Activated CD8-positive, alpha-beta T cell treated with anti-CD3 and anti-CD28 coated beads for 36 hours (primary cell): ENCODE data around the gene ANGPT4. TPM values are rescaled to one million over a fixed set of nuclear protein-coding genes. Genes with fewer than 3 reads are reported as not detected.

ENCODE experiments used
- ATAC-seq: fragments of 200-7000 bp; cut with Tn5 transposase; one replicate; pipeline ENCODE4 v1.10.0; 2021; ENCODE audit warnings: mild to moderate bottlenecking, moderate library complexity
- CTCF ChIA-PET: fragments of 350-600 bp; sonication (Branson Sonifier 250); formaldehyde crosslinking; loops from one replicate; lab custom pipeline; 2021; ENCODE audit warnings: antibody characterized with exemption; lab: Charles Lee
- POLR2A ChIA-PET: fragments of 350-600 bp; sonication (Branson Sonifier 250); formaldehyde crosslinking; loops from one replicate; lab custom pipeline; 2021; ENCODE audit warnings: antibody characterized with exemption; lab: Charles Lee
- DNase-seq: peaks from one replicate; pipeline ENCODE4 v3.0.0-alpha.2; 2020
- H3K27ac Mint-ChIP-seq: one replicate; pipeline ENCODE4 v1.8.0; 2021; ENCODE audit warnings: mild to moderate bottlenecking, mixed read lengths
- H3K27me3 Mint-ChIP-seq: one replicate; pipeline ENCODE4 v1.8.0; 2021; ENCODE audit warnings: mixed read lengths
- H3K36me3 Mint-ChIP-seq: one replicate; pipeline ENCODE4 v1.8.0; 2021; ENCODE audit warnings: low read depth, mixed read lengths
- H3K4me1 Mint-ChIP-seq: one replicate; pipeline ENCODE4 v1.8.0; 2021; ENCODE audit warnings: low read depth, mixed read lengths
- H3K4me3 Mint-ChIP-seq: one replicate; pipeline ENCODE4 v1.8.0; 2021; ENCODE audit warnings: mild to moderate bottlenecking, moderate library complexity, mixed read lengths
- H3K9me3 Mint-ChIP-seq: one replicate; pipeline ENCODE4 v1.8.0; 2021; ENCODE audit warnings: mixed read lengths
- CTCF ChIP-seq: fragments of 200-600 bp; IDR thresholded peaks from one replicate; pipeline ENCODE4 v1.8.0; 2022; ENCODE audit warnings: antibody characterized with exemption, mild to moderate bottlenecking
- intact Hi-C: fragments of 100-400 bp; cut with micrococcal nuclease; formaldehyde crosslinking; loops from one replicate; pipeline ENCODE4 v1.10.0; 2022
- total RNA-seq, 2 experiments: library from RNA; stranded (reverse); gene quantifications; one replicate each; pipeline ENCODE4 v1.2.3, GENCODE V29; 2021

The ANGPT4 gene
- total RNA-seq: not detected

- Mint-ChIP-seq H3K36me3 (no peaks in the 10 kb centered on the region), H3K27me3 (peaks cover 2% of the 10 kb centered on the region), H3K27ac (no peak within 1 kb of the TSS), H3K9me3 (no peaks in the 10 kb centered on the region), H3K4me3 (no peak within 1 kb of the TSS), H3K4me1 (no peaks in the 10 kb centered on the region)
- ChIA-PET CTCF (interaction anchor here (0.5 kb wide), 1 partner anchor 519 kb away, joined by 3 read pairs; no protein-coding TSS in a partner anchor), POLR2A (no interaction called here)
- ATAC-seq (no peak), DNase-seq (no peak)
- intact Hi-C loops: no loop called here
- TF ChIP-seq CTCF: no peak
Observed at GRCh38 chr20:916125-916799, at the start of gene ANGPT4. Gene ANGPT4, minus strand, starts transcription at chr20:916334. Its CDS starts 120 bp downstream, at chr20:916214.

GRCh38 chr20:963795-964194, 47.7 kb upstream of the ANGPT4 start:
- Mint-ChIP-seq H3K4me1 (no peaks in the 10 kb centered on the region), H3K36me3 (no peaks in the 10 kb centered on the region), H3K9me3 (no peaks in the 10 kb centered on the region), H3K4me3 (no peak overlapping the region), H3K27me3 (peaks cover 4% of the 10 kb centered on the region), H3K27ac (no peak overlapping the region)
- ChIA-PET CTCF (no interaction called here), POLR2A (no interaction called here)
- intact Hi-C loops: no loop called here
- TF ChIP-seq CTCF: no peak
- no peak for ATAC-seq
- no peak for DNase-seq

GRCh38 chr20:962683-963082, 46.5 kb upstream of the ANGPT4 start:
- H3K36me3 Mint-ChIP-seq: no peaks in the 10 kb centered on the region
- CTCF ChIA-PET: interaction anchor here (1.0 to 8.7 kb wide), 3 partner anchors 51 to 146 kb away, joined by 3 to 266 read pairs (median 4); no protein-coding TSS in a partner anchor

GRCh38 chr20:962223-962622, 46.1 kb upstream of the ANGPT4 start:
- POLR2A ChIA-PET: no interaction called here
- ATAC-seq (no peak), DNase-seq (no peak)
- H3K27me3 Mint-ChIP-seq: peaks cover 4% of the 10 kb centered on the region
- no peak overlapping the region for H3K27ac Mint-ChIP-seq
- no peaks in the 10 kb centered on the region for H3K36me3 Mint-ChIP-seq
- no peaks in the 10 kb centered on the region for H3K4me1 Mint-ChIP-seq
- TF ChIP-seq CTCF: no peak
- CTCF ChIA-PET: interaction anchor here (1.0 to 8.7 kb wide), 3 partner anchors 51 to 146 kb away, joined by 3 to 266 read pairs (median 4); no protein-coding TSS in a partner anchor
- intact Hi-C loops: no loop called here
- H3K4me3 Mint-ChIP-seq: no peak overlapping the region
- H3K9me3 Mint-ChIP-seq: no peaks in the 10 kb centered on the region

More at GRCh38 chr20:962683-963082, 46.5 kb upstream of the ANGPT4 start:
- ATAC-seq (no peak), DNase-seq (no peak)
- intact Hi-C loops: no loop called here
- no peak overlapping the region for H3K27ac Mint-ChIP-seq
- POLR2A ChIA-PET: no interaction called here
- no peak for TF ChIP-seq CTCF
- no peak overlapping the region for H3K4me3 Mint-ChIP-seq
- no peaks in the 10 kb centered on the region for H3K4me1 Mint-ChIP-seq
- no peaks in the 10 kb centered on the region for H3K9me3 Mint-ChIP-seq
- H3K27me3 Mint-ChIP-seq: peaks cover 4% of the 10 kb centered on the region

- H3K4me1 Mint-ChIP-seq: no peaks in the 10 kb centered on the region
- no peak overlapping the region for H3K4me3 Mint-ChIP-seq
- ChIA-PET CTCF (interaction anchor here (1.0 to 8.7 kb wide), 2 partner anchors 50 to 145 kb away, joined by 3 to 266 read pairs; no protein-coding TSS in a partner anchor), POLR2A (interaction anchor here (0.7 kb wide), 1 partner anchor 211 kb away, joined by 3 read pairs; no protein-coding TSS in a partner anchor)
- DNase-seq (no peak), ATAC-seq (no peak)
- H3K36me3 Mint-ChIP-seq: no peaks in the 10 kb centered on the region
- H3K27ac Mint-ChIP-seq: no peak overlapping the region
- intact Hi-C loops: no loop called here
- TF ChIP-seq CTCF: no peak
- H3K9me3 Mint-ChIP-seq: no peaks in the 10 kb centered on the region
- H3K27me3 Mint-ChIP-seq: peaks cover 4% of the 10 kb centered on the region
Observed at GRCh38 chr20:961768-962167, 45.6 kb upstream of the ANGPT4 start.
